Fibroblast of lung (primary cell): ENCODE results near the gene ALKBH3. TPM values are rescaled to one million over a fixed set of nuclear protein-coding genes. Genes with fewer than 3 reads are reported as not detected.

Experiments
- DNase-seq, 2 donors: peaks; one replicate each; pipeline versions ENCODE4 v3.0.0 to v3.0.0-alpha.2; 2010; ENCODE audit warnings: low read depth in 2 of 2
- H2AFZ ChIP-seq: 2 replicates; pipeline ENCODE4 v1.5.1; 2012; ENCODE audit warnings: low read length, control low read depth, inconsistent platforms
- H3K27ac ChIP-seq: 2 replicates; pipeline ENCODE4 v1.5.1; 2011; ENCODE audit warnings: low read length, control low read depth; ENCODE audit not compliant: insufficient read depth
- H3K27me3 ChIP-seq: 2 replicates; pipeline ENCODE4 v1.5.1; 2011; ENCODE audit warnings: mild to moderate bottlenecking, low read length; ENCODE audit not compliant: control insufficient read depth, insufficient read depth
- H3K36me3 ChIP-seq: 2 replicates; pipeline ENCODE4 v1.5.1; 2011; ENCODE audit warnings: low read length; ENCODE audit not compliant: control insufficient read depth, insufficient read depth
- H3K4me1 ChIP-seq: 2 replicates; pipeline ENCODE4 v1.5.1; 2011; ENCODE audit warnings: low read length; ENCODE audit not compliant: control insufficient read depth, insufficient read depth; ENCODE audit errors: extremely low read depth
- H3K4me2 ChIP-seq: 2 replicates; pipeline ENCODE4 v1.5.1; 2011; ENCODE audit warnings: low read length, control low read depth; ENCODE audit not compliant: insufficient read depth; ENCODE audit errors: extremely low read depth
- H3K4me3 ChIP-seq, 4 experiments: fragments of 200-600 bp in 1 of 4; sonication (generic) in 1 of 4; replicated peaks in 1 of 4; 2 replicates each; pipeline ENCODE4 v1.5.1; 2011 to 2016; ENCODE audit warnings: low read length in 4 of 4, low read depth in 3 of 4, mild to moderate bottlenecking in 3 of 4, control low read depth in 2 of 4, inconsistent platforms in 1 of 4, mixed read lengths in 1 of 4; ENCODE audit not compliant: insufficient read depth in 1 of 4; ENCODE audit errors: control extremely low read depth in 1 of 4
- H3K79me2 ChIP-seq: 2 replicates; pipeline ENCODE4 v1.5.1; 2012; ENCODE audit warnings: mild to moderate bottlenecking, low read length, inconsistent platforms; ENCODE audit not compliant: control insufficient read depth, insufficient read depth
- H3K9ac ChIP-seq: 2 replicates; pipeline ENCODE4 v1.5.1; 2011; ENCODE audit warnings: mild to moderate bottlenecking, low read length, control low read depth; ENCODE audit not compliant: insufficient read depth
- H3K9me3 ChIP-seq: 2 replicates; pipeline ENCODE4 v1.5.1; 2012; ENCODE audit warnings: low read depth, low read length; ENCODE audit not compliant: control insufficient read depth, insufficient read depth
- H4K20me1 ChIP-seq: 2 replicates; pipeline ENCODE4 v1.5.1; 2011; ENCODE audit warnings: low read length; ENCODE audit not compliant: control insufficient read depth, insufficient read depth; ENCODE audit errors: extremely low read depth
- EZH2 ChIP-seq: IDR thresholded peaks from 2 replicates; pipeline ENCODE4 v1.5.1; 2012; ENCODE audit warnings: low read length, control low read depth, mild to moderate bottlenecking; ENCODE audit errors: missing control alignments
- polyA plus RNA-seq, 2 donors: library from polyadenylated mRNA; depleted of rRNA in 1 of 2; stranded (reverse) in 1 of 2; unstranded in 1 of 2; fragments of >200 nt; gene quantifications; 2 replicates each; pipeline ENCODE4 v1.2.1, GENCODE V29; 2011 to 2012; ENCODE audit warnings: missing spikeins in 1 of 2
- total RNA-seq: library from RNA; depleted of rRNA; stranded (reverse); fragments of >200 nt; gene quantifications from 2 replicates; pipeline ENCODE4 v1.2.1, GENCODE V29; 2014
- TF ChIP-seq, protein P1 (sequence below), 2 donors: IDR thresholded peaks in 1 of 2; conservative IDR thresholded peaks in 1 of 2; 1 replicate in 1 of 2; 2 replicates in 1 of 2; pipeline ENCODE4 v1.5.1; 2011 to 2012; ENCODE audit warnings: low read length in 2 of 2, control low read depth in 1 of 2, inconsistent platforms in 1 of 2, low read depth in 1 of 2, mild to moderate bottlenecking in 1 of 2

The ALKBH3 gene
- total and polyA plus RNA-seq, 2 donors (not counting 1 experiment from before 2014, with no cell fraction given) = 39.0 to 56.1 TPM

DNA sequence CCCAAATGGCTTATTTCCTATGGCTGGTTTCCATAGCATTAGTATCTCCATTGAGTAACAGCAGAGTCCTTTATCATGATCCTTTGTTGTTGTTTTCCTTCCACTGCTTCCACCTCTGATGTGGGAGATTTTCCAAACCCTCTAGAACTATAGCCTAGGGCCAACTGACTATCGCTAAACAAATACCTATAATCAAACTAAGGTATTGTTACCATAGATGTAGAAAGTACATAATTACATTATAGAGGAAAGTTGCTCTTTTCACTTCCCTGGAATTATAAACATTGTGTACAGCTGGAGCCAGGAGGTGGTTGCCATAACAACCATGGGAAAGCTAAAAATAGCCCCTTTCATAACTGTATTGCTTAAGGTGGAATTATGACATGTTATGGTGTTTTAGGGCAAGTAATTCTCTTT, 47.0 kb upstream of the ALKBH3 start:
- Histone ChIP-seq H3K27me3 (no peaks in the 10 kb centered on the region), H3K36me3 (no peaks in the 10 kb centered on the region), H3K79me2 (no peaks in the 10 kb centered on the region), H3K4me1 (peaks cover 23% of the 10 kb centered on the region), H4K20me1 (no peaks in the 10 kb centered on the region), H3K9ac (no peak overlapping the region), H3K4me3 (no peak overlapping the region), H2AFZ (no peak overlapping the region), H3K9me3 (no peaks in the 10 kb centered on the region), H3K4me2 (peak overlapping the region; percentile 65), H3K27ac (peak overlapping the region; percentile 68)
- TF ChIP-seq, protein P1, sequence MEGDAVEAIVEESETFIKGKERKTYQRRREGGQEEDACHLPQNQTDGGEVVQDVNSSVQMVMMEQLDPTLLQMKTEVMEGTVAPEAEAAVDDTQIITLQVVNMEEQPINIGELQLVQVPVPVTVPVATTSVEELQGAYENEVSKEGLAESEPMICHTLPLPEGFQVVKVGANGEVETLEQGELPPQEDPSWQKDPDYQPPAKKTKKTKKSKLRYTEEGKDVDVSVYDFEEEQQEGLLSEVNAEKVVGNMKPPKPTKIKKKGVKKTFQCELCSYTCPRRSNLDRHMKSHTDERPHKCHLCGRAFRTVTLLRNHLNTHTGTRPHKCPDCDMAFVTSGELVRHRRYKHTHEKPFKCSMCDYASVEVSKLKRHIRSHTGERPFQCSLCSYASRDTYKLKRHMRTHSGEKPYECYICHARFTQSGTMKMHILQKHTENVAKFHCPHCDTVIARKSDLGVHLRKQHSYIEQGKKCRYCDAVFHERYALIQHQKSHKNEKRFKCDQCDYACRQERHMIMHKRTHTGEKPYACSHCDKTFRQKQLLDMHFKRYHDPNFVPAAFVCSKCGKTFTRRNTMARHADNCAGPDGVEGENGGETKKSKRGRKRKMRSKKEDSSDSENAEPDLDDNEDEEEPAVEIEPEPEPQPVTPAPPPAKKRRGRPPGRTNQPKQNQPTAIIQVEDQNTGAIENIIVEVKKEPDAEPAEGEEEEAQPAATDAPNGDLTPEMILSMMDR (conservative IDR thresholded peaks at IDR 0.05 in 1 of 2, IDR thresholded peaks at IDR 0.05 in 1 of 2; ENCODE audit: low read depth in 1 of 2, low read length in 2 of 2) = no peak
- TF ChIP-seq EZH2 = no peak
- peak; percentile 35 to 91 for DNase-seq

DNA sequence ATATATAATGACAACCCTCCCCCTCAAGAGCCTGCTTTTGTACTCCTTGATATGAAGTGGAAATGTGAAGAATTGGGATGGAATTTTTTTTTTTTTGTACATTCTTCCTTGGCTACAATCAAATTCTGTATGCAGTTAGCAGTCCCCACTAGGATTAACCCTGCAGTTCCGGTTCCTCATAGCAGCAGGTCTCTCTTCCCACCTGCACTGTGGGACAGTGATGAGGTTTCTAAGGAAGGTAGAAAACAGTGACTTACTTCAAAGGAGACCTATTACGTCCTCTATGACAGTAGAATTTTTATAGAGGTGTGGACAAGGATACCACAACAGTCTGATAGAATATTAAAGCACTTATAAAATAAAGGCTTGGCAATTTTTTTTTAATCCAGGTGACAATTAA, 46.3 kb upstream of the ALKBH3 start:
- no peak overlapping the region for H3K4me3 ChIP-seq
- TF ChIP-seq, protein P1 (conservative IDR thresholded peaks at IDR 0.05 in 1 of 2, IDR thresholded peaks at IDR 0.05 in 1 of 2; ENCODE audit: low read depth in 1 of 2, low read length in 2 of 2) = no peak
- TF ChIP-seq EZH2 = no peak
- no peaks in the 10 kb centered on the region for H4K20me1 ChIP-seq
- no peak overlapping the region for H3K27ac ChIP-seq
- H3K9me3 ChIP-seq = no peaks in the 10 kb centered on the region
- H3K27me3 ChIP-seq = no peaks in the 10 kb centered on the region
- no peaks in the 10 kb centered on the region for H3K79me2 ChIP-seq
- no peak for DNase-seq
- no peak overlapping the region for H2AFZ ChIP-seq
- H3K36me3 ChIP-seq = no peaks in the 10 kb centered on the region
- H3K9ac ChIP-seq = no peak overlapping the region
- H3K4me1 ChIP-seq = peaks cover 23% of the 10 kb centered on the region
- H3K4me2 ChIP-seq = peak overlapping the region; percentile 65

DNA sequence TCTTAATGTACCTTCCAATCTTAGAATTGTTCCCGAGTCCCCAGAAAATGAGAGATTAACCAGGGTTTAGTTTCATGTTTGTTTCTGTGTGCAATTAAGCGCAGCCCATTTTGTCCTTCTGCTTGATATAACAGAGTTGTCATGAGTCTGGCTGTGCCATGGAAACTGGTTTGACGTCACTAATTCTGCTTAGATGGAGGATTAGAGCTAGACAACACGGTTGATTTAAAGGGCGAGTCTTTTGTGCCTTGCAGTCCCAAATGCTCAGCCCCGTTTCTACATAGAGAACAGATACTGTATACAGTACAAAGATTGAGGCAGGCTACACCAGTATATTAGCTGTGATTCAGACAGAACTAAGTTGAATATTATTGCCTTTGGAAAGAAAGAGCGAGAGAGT, 45.5 kb upstream of the ALKBH3 start:
- Histone ChIP-seq H3K9ac (no peak overlapping the region), H3K79me2 (no peaks in the 10 kb centered on the region), H3K4me2 (no peak overlapping the region), H3K4me3 (no peak overlapping the region), H2AFZ (no peak overlapping the region), H4K20me1 (no peaks in the 10 kb centered on the region), H3K36me3 (no peaks in the 10 kb centered on the region), H3K9me3 (no peaks in the 10 kb centered on the region), H3K4me1 (peaks cover 23% of the 10 kb centered on the region), H3K27me3 (no peaks in the 10 kb centered on the region), H3K27ac (no peak overlapping the region)
- DNase-seq = peak in 1 of 2 donors; percentile 25
- TF ChIP-seq, protein P1 (conservative IDR thresholded peaks at IDR 0.05 in 1 of 2, IDR thresholded peaks at IDR 0.05 in 1 of 2; ENCODE audit: low read depth in 1 of 2, low read length in 2 of 2) = no peak
- no peak for TF ChIP-seq EZH2
